ENCODE results near the gene EVX2.

EVX2 gene

DNA sequence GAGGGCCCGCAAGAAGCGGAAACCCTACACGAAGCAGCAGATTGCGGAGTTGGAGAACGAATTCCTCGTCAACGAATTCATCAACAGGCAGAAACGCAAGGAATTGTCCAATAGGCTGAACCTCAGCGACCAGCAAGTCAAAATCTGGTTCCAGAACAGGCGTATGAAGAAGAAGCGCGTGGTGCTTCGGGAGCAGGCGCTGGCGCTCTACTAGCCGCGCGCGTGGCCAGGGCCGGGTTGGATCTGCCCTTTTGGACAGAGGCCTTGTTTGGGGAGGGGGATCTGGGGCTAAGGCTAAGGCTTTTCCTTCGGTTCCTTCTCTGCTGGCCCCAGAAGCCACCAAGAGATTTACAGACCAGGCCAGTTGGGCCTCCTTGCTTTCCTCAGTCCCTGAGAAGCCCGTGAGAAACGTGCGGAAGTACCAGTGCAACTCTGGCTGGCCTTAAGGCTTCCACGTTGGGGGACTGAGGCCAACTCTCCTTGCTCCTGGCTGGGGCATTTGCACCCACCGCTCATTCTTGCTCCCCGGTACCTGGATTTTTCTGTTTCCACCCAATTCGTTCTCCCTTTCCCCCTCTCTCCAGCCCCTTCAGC is 16.9 kb upstream of the EVX2 start:
- POLR2A ChIA-PET = no interaction called here
- no peak for DNase-seq (ENCODE audit: extremely low spot score)
- CTCF ChIA-PET = no interaction called here
- TF ChIP-seq, protein P1, sequence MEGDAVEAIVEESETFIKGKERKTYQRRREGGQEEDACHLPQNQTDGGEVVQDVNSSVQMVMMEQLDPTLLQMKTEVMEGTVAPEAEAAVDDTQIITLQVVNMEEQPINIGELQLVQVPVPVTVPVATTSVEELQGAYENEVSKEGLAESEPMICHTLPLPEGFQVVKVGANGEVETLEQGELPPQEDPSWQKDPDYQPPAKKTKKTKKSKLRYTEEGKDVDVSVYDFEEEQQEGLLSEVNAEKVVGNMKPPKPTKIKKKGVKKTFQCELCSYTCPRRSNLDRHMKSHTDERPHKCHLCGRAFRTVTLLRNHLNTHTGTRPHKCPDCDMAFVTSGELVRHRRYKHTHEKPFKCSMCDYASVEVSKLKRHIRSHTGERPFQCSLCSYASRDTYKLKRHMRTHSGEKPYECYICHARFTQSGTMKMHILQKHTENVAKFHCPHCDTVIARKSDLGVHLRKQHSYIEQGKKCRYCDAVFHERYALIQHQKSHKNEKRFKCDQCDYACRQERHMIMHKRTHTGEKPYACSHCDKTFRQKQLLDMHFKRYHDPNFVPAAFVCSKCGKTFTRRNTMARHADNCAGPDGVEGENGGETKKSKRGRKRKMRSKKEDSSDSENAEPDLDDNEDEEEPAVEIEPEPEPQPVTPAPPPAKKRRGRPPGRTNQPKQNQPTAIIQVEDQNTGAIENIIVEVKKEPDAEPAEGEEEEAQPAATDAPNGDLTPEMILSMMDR (IDR thresholded peaks at IDR 0.05; ENCODE audit: control extremely low read depth, extremely low read depth, low read depth, missing control alignments) = no peak

DNA sequence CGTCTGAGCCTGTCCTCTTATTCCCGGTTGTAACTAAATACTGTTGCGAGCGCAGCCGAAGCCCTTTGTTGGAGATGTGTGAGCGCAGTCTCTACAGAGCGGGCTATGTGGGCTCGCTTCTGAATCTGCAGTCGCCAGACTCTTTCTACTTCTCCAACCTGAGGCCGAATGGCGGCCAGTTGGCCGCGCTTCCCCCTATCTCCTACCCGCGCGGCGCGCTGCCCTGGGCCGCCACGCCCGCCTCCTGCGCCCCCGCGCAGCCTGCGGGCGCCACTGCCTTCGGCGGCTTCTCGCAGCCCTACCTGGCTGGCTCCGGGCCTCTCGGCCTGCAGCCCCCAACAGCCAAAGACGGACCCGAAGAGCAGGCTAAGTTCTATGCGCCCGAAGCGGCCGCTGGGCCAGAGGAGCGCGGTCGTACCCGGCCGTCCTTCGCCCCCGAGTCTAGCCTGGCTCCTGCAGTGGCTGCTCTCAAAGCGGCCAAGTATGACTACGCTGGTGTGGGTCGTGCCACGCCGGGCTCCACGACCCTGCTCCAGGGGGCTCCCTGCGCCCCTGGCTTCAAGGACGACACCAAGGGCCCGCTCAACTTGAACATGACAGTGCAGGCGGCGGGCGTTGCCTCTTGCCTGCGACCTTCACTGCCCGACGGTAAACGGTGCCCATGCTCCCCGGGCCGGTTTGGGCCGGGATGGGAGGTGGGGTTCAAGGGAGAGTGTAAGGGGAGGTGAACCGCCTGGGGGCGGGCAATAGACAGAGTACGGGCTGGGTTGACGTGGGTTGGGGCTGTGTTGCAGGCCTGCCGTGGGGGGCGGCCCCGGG is 16.2 kb upstream of the EVX2 start, which contains the start of gene HOXD12:
Gene HOXD12, plus strand, starts transcription at position 68 of the 819 bp plus-strand sequence. Its CDS starts 7 bp downstream, at position 75.
- TF ChIP-seq, protein P1 (IDR thresholded peaks at IDR 0.05; ENCODE audit: control extremely low read depth, extremely low read depth, low read depth, missing control alignments) = no peak
- POLR2A ChIA-PET = no interaction called here
- CTCF ChIA-PET = no interaction called here
- no peak for DNase-seq (ENCODE audit: extremely low spot score)

DNA sequence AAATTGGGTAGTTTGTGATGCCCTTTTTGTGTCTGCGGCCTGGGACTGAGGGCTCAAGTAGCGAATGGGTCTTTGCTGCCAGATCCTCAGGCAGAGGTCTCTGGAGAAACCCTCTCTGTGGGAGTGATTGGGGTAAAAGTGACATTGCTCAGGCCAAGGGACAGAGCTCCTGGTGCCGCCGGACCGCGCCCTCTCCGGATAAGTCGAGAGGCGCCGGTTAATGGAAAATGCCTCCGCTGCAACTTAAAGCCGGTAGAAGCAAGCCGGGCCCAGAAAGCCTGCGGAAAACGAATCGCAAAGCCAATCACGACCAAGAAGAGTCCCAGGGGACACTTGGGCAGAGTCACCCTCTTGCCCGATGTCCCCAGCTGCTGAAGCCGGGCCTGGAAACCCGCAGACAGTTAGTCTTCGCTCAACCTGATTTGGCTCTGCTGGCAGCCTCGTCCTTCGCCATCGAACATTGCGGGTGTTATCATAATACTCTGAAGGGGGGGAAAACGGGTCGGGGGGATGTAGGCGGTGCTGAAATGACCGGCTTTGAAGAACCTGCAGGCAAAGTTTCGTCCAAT is 15.5 kb upstream of the EVX2 start:
- ChIA-PET POLR2A (no interaction called here), CTCF (interaction anchor here (4.0 to 6.0 kb wide), 2 partner anchors 11 to 411 kb away, joined by 19 to 96 read pairs; no protein-coding TSS in a partner anchor)
- DNase-seq (ENCODE audit: extremely low spot score) = no peak
- TF ChIP-seq, protein P1 (IDR thresholded peaks at IDR 0.05; ENCODE audit: control extremely low read depth, extremely low read depth, low read depth, missing control alignments) = no peak

DNA sequence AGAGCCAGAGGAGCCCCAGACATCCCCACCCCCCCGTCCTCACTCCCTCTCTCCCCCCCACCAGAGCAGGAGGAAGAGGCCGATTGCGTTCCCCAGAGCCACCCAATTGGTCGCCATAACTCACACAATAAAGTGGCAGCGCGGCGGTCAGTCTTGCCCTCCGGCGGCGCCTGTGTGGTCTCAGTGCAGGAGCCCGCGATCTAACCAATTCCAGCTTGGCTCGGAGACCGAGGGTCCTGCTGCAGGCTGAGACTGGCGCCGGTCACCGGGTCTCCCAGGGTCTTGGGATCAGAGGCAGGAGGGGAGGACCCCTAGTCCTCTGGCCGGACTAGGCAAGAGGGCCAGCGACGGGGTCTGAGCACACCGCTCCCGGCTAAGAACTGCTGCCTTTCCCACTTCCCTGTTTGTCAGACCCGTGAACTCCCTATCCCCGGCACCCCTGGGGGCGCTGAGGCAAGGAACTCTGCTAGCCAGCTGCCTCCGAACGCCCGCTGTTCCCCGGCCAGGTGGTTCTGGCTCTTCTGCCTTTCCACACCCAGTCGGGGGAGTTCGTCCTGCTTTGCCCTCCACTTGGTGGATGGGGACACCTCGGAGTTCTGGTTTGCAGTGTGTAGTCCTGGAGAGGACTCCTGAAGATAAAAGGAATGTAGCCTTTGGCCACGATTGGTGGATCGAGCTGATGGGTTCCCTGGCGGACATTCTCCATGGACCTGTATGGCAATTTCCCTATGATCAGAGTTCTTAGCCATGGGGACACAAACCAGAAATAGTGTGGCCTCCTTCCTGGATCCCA is 14.8 kb upstream of the EVX2 start:
- TF ChIP-seq, protein P1 (IDR thresholded peaks at IDR 0.05; ENCODE audit: control extremely low read depth, extremely low read depth, low read depth, missing control alignments) = no peak
- POLR2A ChIA-PET = no interaction called here

DNA sequence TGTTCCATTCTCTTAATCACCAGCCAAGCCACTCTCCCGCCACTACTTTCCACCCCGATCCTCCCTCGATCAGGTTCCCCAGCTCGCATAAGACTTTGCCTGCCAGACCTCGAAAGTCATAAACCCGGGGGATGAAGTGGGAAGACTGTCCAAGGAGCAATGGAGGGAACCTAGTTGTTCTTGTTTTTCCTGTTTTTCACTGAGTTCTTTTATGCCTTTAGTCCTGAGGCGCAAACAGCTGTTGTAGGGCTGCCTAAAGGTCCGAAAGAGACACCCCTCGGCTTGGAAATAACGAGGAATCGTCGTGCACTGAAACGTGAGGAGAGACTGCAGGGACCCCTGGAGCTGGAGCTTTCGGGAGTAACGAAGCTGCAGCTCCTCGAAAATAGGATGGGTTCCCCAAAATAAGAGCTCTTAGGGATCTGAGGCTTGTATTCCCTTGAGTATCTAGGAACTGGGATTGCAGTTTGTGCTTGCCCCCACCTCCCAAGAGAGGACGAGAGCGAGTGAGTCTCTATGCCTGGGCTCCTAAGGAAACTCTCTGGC is 14.1 kb upstream of the EVX2 start:
- CTCF ChIA-PET = interaction anchor here (0.6 to 6.0 kb wide), 25 partner anchors 9 to 1401 kb away, joined by 3 to 96 read pairs (median 4); no protein-coding TSS in a partner anchor
- POLR2A ChIA-PET = no interaction called here
- TF ChIP-seq, protein P1 (IDR thresholded peaks at IDR 0.05; ENCODE audit: control extremely low read depth, extremely low read depth, low read depth, missing control alignments) = no peak
- DNase-seq (ENCODE audit: extremely low spot score) = no peak

More for the DNA sequence above, 14.8 kb upstream of the EVX2 start:
- DNase-seq (ENCODE audit: extremely low spot score) = no peak
- CTCF ChIA-PET = interaction anchor here (0.6 to 6.0 kb wide), 17 partner anchors 10 to 1401 kb away, joined by 3 to 96 read pairs (median 5); no protein-coding TSS in a partner anchor

Data from GM10248 (cell line).